SIG-M5 (cell line): Measurements from ENCODE around the gene TMEM132E.
"Not testable (repeated sequence)": the region's sequence is repeated elsewhere in the genome, so short reads cannot be mapped to it uniquely, and the experiment has no call there.

Source experiments
- DNase-seq: peaks from one replicate; lab custom pipeline; 2025; lab: John Stamatoyannopoulos, UW

The TMEM132E gene, protein sequence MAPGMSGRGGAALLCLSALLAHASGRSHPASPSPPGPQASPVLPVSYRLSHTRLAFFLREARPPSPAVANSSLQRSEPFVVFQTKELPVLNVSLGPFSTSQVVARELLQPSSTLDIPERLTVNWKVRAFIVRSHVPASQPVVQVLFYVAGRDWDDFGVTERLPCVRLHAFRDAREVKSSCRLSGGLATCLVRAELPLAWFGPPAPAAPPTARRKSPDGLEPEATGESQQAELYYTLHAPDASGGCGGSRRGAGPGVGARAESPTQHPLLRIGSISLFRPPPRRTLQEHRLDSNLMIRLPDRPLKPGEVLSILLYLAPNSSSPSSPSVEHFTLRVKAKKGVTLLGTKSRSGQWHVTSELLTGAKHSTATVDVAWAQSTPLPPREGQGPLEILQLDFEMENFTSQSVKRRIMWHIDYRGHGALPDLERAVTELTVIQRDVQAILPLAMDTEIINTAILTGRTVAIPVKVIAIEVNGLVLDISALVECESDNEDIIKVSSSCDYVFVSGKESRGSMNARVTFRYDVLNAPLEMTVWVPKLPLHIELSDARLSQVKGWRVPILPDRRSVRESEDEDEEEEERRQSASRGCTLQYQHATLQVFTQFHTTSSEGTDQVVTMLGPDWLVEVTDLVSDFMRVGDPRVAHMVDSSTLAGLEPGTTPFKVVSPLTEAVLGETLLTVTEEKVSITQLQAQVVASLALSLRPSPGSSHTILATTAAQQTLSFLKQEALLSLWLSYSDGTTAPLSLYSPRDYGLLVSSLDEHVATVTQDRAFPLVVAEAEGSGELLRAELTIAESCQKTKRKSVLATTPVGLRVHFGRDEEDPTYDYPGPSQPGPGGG (N-terminal part only)

GRCh38 chr17:34579017-34579946, at the start of gene TMEM132E:
Gene TMEM132E, plus strand, starts transcription at chr17:34579582. Its CDS starts 1,495 bp downstream, at chr17:34581077.
- DNase-seq, result no peak

- no peak for DNase-seq
Measured at GRCh38 chr17:34530918-34531317, 48.5 kb upstream of the TMEM132E start.

GRCh38 chr17:34532281-34533065, 46.9 kb upstream of the TMEM132E start:
- no peak for DNase-seq

- DNase-seq, result no peak
Measured at GRCh38 chr17:34533806-34534527, 45.4 kb upstream of the TMEM132E start.

- DNase-seq, result no peak
Measured at GRCh38 chr17:34537445-34537844, 41.9 kb upstream of the TMEM132E start.

- DNase-seq, result not testable (repeated sequence)
Measured at GRCh38 chr17:34538582-34538981, 40.8 kb upstream of the TMEM132E start.

- no peak for DNase-seq
Measured at GRCh38 chr17:34539881-34540280, 39.5 kb upstream of the TMEM132E start.

DNA sequence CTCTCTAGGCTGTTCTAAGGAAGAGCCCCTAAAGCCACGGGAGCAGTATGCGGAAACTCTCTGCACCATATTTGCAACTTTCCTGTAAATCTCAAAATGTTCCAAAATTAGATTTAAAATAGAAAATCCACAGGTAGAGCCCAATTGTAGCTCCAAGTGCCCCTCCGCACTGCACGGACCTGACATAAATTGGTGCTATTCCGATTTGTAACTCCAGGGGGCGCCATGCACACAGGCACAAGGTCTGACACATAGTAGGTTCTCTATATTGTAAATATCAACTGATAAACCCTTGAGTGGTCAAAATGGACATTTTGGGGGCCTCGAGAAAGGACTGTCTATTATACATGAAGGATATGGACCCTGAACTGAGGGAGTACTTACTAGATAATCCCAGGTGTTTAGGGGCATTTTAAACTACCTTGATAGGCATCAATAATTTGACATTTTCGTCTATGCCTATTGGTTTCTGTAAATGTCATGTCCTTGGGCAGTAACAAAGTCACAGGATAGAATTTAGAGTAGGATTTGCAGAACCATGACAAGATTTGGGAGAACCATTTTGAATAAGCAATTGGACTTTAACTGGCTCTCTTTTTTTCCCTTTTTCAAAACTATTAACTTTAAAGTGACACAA, 36.6 kb upstream of the TMEM132E start:
- DNase-seq, result no peak

GRCh38 chr17:34547453-34548063, 31.8 kb upstream of the TMEM132E start:
- DNase-seq, result no peak

DNA sequence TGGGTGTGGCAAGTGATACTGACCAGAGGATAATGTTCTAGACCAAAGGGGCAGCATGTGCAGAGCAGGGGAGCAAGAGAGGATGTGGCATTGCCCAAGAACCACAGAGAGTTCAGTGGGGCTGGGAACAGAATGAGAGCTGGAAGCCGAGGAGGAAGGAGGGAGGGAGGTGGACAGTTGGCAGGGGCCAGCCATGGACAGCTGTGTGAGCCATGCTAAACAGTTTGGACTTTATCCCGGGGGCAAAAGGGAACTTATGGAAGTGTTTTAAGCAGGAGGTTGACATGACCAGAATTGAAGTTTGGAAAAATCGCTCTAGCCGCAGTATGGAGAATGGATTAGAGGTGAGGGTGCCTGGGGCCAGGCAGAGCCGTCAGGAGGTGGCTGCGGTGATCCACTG, 29.4 kb upstream of the TMEM132E start:
- no peak for DNase-seq

DNA sequence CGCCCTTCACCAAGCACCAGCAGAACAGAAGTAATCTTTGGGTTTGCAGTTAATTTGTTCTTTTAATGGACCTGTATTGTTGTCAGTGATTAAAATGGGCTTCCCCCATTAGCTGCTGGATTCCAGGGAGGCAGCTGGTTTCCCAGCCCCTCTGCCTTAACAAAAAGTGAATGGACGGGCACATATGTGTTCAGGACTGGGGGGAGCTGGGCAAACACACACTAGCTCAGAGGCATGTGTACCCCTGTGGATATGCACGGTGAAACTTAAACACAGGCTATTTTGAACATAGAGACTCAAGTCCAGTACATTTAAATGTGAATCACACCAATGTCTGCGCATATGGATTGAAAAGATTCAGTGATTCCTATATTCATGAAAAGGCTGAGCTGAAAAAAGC, 25.5 kb upstream of the TMEM132E start:
- DNase-seq, result no peak

GRCh38 chr17:34556384-34556783, 23.0 kb upstream of the TMEM132E start:
- no peak for DNase-seq

DNA sequence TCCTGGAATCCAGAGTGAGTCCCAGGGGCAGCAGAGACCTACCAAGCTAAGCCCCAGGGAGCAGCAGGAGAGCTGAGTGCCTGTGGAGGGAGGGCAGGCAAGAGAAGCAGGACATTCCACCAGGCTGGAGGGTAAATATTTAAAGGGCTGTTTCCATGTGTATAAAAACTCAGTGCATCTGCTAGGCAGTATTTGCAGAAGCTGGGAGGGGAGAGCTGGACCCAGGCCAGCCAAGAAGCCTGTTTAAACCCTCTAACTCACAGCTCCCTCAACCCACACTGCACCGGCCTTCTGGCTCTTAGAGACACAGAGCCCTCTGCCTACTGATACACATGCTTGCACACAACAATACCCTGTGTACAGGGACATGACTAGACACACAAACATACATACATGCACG, 22.5 kb upstream of the TMEM132E start:
- no peak for DNase-seq

DNA sequence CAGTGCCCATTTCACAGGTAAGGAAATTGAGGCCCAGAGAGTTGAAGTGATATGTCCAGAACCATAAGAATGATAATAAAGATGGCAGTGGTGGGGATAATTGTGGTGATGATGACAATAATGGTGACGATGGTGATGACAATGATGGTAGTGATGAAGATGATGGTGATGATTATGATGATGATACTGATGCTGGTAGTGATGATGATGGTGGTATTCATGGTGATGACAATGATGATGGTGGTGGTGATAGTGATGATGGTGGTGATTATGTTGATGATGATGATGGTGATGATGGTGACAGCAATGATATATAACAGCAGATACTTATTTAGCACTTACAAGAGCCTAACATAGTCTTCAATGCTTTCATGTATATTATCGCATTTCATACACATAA, 18.1 kb upstream of the TMEM132E start:
- DNase-seq, result no peak

- no peak for DNase-seq
Measured at GRCh38 chr17:34562387-34562786, 17.0 kb upstream of the TMEM132E start.

DNA sequence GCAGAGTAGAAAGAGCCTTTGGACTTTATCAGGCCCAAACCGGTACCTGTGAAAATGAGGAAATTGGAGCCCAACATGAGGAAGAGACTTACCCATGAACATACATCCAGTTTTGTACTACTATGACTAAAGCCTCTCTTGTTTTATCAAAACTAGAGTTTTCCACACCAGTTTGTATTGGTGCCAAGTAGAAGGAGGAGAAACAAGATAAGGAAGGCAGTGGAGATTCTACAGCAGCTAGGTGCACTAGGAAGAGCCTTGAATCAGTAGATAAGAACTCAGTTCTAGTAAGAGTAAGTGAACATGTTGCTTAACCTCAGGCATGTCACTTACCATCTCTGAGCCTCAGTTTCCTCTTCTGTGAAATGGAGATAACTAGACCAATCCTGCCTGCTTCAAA, 13.7 kb upstream of the TMEM132E start:
- DNase-seq, result no peak

DNA sequence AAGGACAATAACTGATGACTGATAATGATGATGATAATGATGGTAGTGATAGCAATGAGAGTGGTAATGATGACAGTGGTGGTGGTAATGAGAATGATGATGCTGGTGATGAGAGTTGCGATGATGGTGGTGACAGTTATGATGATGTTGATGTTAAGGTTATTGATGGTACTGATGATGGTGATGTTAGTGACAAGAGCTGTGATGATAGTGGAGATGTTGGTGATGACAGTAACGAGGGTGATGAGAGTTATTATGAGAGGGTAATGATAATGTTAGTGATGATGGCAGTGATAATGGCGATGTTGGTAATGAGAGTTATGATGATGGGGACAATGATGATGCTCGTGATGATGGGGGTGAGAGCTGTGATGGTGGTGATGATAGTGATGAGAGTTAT, 13.2 kb upstream of the TMEM132E start:
- DNase-seq, result no peak

- no peak for DNase-seq
Measured at GRCh38 chr17:34566873-34567272, 12.5 kb upstream of the TMEM132E start.

GRCh38 chr17:34567691-34568465, 11.5 kb upstream of the TMEM132E start:
- DNase-seq, result no peak
